Osteoblast (primary cell): ENCODE measurements around the gene CEBPG. TPM values are rescaled to one million over a fixed set of nuclear protein-coding genes. Genes with fewer than 3 reads are reported as not detected.

Experiments
- DNase-seq: peaks from one replicate; pipeline ENCODE4 v3.0.0; 2011; ENCODE audit warnings: low spot score, mixed read lengths; ENCODE audit not compliant: insufficient read length; ENCODE audit errors: missing footprints
- H2AFZ ChIP-seq: 2 replicates; pipeline ENCODE4 v1.6.0; 2011; ENCODE audit warnings: mild to moderate bottlenecking, low read length
- H3K27ac ChIP-seq: 2 replicates; pipeline ENCODE4 v1.5.1; 2011; ENCODE audit warnings: mild to moderate bottlenecking, low read depth, low read length, moderate library complexity
- H3K27me3 ChIP-seq: 2 replicates; pipeline ENCODE4 v1.6.0; 2012; ENCODE audit warnings: mild to moderate bottlenecking, control low read depth, inconsistent platforms, low read length, moderate library complexity; ENCODE audit not compliant: insufficient read depth
- H3K36me3 ChIP-seq: 2 replicates; pipeline ENCODE4 v1.5.1; 2011; ENCODE audit warnings: mild to moderate bottlenecking, low read length, control low read depth, moderate library complexity; ENCODE audit not compliant: insufficient read depth
- H3K4me1 ChIP-seq: 2 replicates; pipeline ENCODE4 v1.5.1; 2011; ENCODE audit warnings: mild to moderate bottlenecking, low read length, control low read depth, moderate library complexity; ENCODE audit not compliant: insufficient read depth
- H3K4me2 ChIP-seq: 2 replicates; pipeline ENCODE4 v1.6.0; 2011; ENCODE audit warnings: mild to moderate bottlenecking, low read length; ENCODE audit not compliant: insufficient read depth
- H3K4me3 ChIP-seq: fragments of 200-600 bp; sonication (generic); 3 replicates; pipeline ENCODE4 v1.5.1; 2012; ENCODE audit warnings: mild to moderate bottlenecking, low read length, inconsistent platforms; ENCODE audit not compliant: insufficient read depth
- H3K79me2 ChIP-seq: 2 replicates; pipeline ENCODE4 v1.6.0; 2012; ENCODE audit warnings: mild to moderate bottlenecking, low read length, control low read depth, inconsistent platforms; ENCODE audit not compliant: insufficient read depth
- H3K9me3 ChIP-seq: 2 replicates; pipeline ENCODE4 v1.5.1; 2011; ENCODE audit warnings: low read depth, low read length, control low read depth
- H4K20me1 ChIP-seq: 2 replicates; pipeline ENCODE4 v1.6.0; 2012; ENCODE audit warnings: mild to moderate bottlenecking, low read length, control low read depth; ENCODE audit not compliant: insufficient read depth
- CTCF ChIP-seq: IDR thresholded peaks from 2 replicates; pipeline ENCODE4 v1.5.1; 2011; ENCODE audit warnings: mild to moderate bottlenecking, low read depth, low read length, moderate library complexity; ENCODE audit errors: extremely low read depth
- total RNA-seq: library from RNA; depleted of rRNA; stranded (reverse); fragments of >200 nt; gene quantifications from 2 replicates; pipeline ENCODE4 v1.2.3, GENCODE V29; 2012

CEBPG gene
- total RNA-seq, 1 donor = 35.5 TPM

DNA sequence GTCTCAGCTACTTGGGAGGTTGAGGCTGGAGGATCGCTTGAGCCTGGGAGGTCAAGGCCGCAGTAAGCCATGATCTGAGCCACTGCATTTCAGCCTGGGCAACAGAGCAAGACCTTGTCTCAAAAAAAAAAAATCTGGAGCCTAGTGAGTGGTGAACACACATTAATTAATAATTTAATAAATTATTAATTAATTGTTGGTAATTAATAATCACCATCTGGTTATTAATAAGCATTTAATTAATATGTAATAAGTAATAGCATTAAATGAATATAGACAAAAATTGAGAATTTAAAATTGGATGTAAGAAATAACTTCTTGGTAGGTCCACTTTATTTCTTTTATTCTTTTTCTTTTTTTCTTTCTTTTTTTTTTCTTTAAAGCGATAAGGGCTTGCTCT lies 39.2 kb upstream of the CEBPG start:
- DNase-seq = no peak

GRCh38 chr19:33335446-33335845 lies 38.1 kb upstream of the CEBPG start:
- Histone ChIP-seq H4K20me1 (no peaks in the 10 kb centered on the region), H3K27ac (no peak overlapping the region), H3K4me1 (no peaks in the 10 kb centered on the region), H3K36me3 (no peaks in the 10 kb centered on the region), H2AFZ (no peak overlapping the region), H3K9me3 (no peaks in the 10 kb centered on the region), H3K27me3 (no peaks in the 10 kb centered on the region), H3K4me2 (no peak overlapping the region), H3K4me3 (no peak overlapping the region), H3K79me2 (no peaks in the 10 kb centered on the region)
- DNase-seq = no peak
- TF ChIP-seq CTCF = no peak

More for the DNA sequence above, 39.2 kb upstream of the CEBPG start:
- Histone ChIP-seq H3K4me3 (no peak overlapping the region), H3K36me3 (no peaks in the 10 kb centered on the region), H3K4me2 (no peak overlapping the region), H4K20me1 (no peaks in the 10 kb centered on the region), H3K79me2 (no peaks in the 10 kb centered on the region), H3K27ac (no peak overlapping the region), H3K4me1 (no peaks in the 10 kb centered on the region), H3K27me3 (peaks cover 5% of the 10 kb centered on the region), H2AFZ (no peak overlapping the region), H3K9me3 (no peaks in the 10 kb centered on the region)
- no peak for TF ChIP-seq CTCF

DNA sequence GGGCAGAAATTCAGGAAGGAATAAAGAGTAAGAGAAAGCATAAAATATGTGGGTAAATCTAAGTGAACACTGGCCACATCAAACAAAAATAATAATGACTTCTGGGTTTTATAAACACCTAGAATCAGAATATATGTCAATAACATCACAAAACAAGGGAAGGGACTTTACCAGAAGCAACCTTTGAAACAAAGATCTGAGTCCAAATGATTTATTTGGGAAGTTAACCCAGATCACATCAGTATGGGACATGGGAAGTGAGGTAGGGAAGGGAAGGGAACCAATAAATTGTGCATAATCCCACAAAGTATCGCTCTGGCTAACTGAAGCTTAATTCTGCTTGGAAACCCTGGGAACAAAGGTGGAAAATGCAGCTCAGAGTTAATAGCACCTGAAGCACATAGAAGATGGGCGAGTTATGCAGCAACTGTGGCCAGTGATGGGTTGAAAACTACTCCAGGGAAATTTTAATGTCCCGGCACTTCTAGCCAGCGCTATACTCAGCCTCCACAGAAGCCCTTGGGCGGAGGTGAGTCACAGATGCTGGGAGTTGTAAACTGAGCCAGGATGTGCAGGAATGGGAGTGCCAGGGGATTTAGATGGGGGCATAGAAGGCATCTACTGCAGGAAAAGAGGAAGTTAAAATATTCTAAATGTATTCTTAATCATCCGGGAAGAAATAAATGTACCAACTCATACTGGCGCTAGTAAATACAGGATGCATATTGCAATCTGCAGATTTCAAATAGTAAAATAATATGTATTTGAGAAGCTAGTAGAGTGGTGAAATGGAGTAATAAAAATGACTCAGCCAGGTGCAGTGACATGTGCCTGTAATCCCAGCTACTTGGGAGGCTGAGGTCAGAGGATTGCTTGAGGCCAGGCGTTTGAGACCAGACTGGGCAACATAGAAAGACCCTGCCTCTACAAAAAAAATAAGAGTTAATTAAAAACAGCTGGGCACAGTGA lies 34.2 kb upstream of the CEBPG start:
- no peak overlapping the region for H3K4me3 ChIP-seq
- H3K9me3 ChIP-seq = no peaks in the 10 kb centered on the region
- H3K36me3 ChIP-seq = no peaks in the 10 kb centered on the region
- no peaks in the 10 kb centered on the region for H4K20me1 ChIP-seq
- no peak overlapping the region for H2AFZ ChIP-seq
- H3K27me3 ChIP-seq = peaks cover 26% of the 10 kb centered on the region
- no peak for TF ChIP-seq CTCF
- H3K4me2 ChIP-seq = no peak overlapping the region
- no peak for DNase-seq
- no peaks in the 10 kb centered on the region for H3K79me2 ChIP-seq
- H3K4me1 ChIP-seq = no peaks in the 10 kb centered on the region
- no peak overlapping the region for H3K27ac ChIP-seq

DNA sequence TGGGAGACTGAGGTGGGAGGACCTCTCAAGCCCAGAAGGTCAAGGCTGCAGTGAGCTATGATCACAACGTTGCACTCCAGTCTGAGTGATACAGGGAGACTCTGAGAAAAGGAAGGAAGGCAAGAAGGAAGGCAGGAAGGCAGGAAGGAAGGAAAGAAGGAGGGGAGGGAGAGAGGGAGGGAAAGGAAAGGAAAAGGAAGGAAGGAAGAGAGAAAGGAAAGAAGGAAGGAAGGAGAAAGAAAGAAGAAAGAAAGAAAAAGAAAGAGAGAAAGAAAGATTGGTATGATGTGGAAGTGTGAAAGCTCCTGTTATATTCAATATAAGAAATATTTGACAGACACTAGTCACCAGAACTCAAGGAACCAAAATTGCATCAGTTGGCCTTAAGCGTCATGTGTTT lies 32.5 kb upstream of the CEBPG start:
- H3K4me1 ChIP-seq = no peaks in the 10 kb centered on the region
- TF ChIP-seq CTCF = no peak

More for the DNA sequence above, 32.5 kb upstream of the CEBPG start:
- Histone ChIP-seq H4K20me1 (no peaks in the 10 kb centered on the region), H3K4me3 (no peak overlapping the region), H3K4me2 (no peak overlapping the region), H3K27ac (no peak overlapping the region), H3K79me2 (no peaks in the 10 kb centered on the region), H3K27me3 (peaks cover 42% of the 10 kb centered on the region), H3K9me3 (no peaks in the 10 kb centered on the region), H2AFZ (no peak overlapping the region), H3K36me3 (no peaks in the 10 kb centered on the region)
- DNase-seq = no peak
